ENCODE results near the gene SLC22A4. TPM values are rescaled to one million over a fixed set of nuclear protein-coding genes. Genes with fewer than 3 reads are reported as not detected.

Gene SLC22A4
- polyA plus RNA-seq, 1 donor from 2014 or later = 2.0 TPM

DNA sequence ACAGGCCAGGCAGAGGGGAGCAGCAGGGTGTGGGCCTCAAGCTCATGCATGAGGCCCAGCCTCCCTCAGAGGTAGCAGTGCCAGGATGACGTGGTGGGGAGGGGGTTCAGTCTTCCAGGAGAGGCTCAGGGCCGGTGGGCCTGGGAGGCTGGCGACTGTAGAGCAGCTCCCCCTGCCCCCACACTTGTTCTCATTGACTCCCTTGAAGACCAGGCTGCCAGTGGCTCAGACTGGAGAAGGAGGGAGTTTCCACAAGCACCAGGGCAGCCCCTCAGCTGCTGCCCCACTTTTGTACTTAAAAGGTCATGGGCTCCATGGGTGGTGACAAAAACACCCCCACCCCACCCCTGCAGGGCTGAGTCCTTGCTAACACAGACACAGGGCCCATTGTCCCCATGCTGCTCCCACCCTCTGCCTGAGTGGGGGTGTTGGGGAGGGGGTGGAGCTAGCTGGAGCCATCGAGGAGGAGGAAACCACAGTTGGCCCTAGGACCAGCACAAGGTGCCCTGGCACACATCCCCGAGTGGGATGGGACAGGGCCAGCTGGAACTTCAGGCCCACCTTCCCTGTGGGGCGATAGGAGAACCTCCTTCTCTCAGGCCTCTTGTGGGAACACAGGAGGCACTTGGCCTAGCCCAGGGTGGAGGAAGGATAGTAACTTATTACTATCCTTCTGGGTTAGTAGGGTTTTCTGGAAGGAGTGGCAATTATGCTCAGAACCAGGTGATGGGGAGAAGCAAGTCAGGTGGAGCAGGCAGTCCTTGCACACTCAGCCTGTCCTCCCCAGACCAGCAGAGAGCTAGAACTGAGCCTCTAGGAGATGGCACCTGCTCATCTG is 26.0 kb upstream of the SLC22A4 start:
- Histone ChIP-seq H3K9me3 (ENCODE audit: low read length) (no peaks in the 10 kb centered on the region), H3F3A (ENCODE audit: insufficient read depth, low read length, poor library complexity, severe bottlenecking) (no peaks in the 10 kb centered on the region), H3K27ac (ENCODE audit: low read length) (no peak overlapping the region), H3K4me3 (ENCODE audit: low read length) (no peak overlapping the region), H3K36me3 (ENCODE audit: insufficient read depth, low read length) (no peaks in the 10 kb centered on the region), H3K4me2 (ENCODE audit: low read length) (no peak overlapping the region), H3K27me3 (ENCODE audit: insufficient read depth, low read depth, low read length) (no peaks in the 10 kb centered on the region), H2AFZ (ENCODE audit: low read depth, low read length) (no peak overlapping the region), H4K20me1 (ENCODE audit: insufficient read depth) (no peaks in the 10 kb centered on the region), H3K79me2 (replicated peaks; ENCODE audit: insufficient read depth, low read length) (no peaks in the 10 kb centered on the region), H3K9me2 (ENCODE audit: insufficient read depth, low read length) (no peaks in the 10 kb centered on the region), H3K9ac (ENCODE audit: low read length) (no peak overlapping the region)
- TF ChIP-seq EZH2 (IDR thresholded peaks at IDR 0.05; ENCODE audit: borderline replicate concordance, insufficient read depth, low read length, poor library complexity, severe bottlenecking) (no peak), RAD21 (conservative IDR thresholded peaks at IDR 0.05) (no peak), EP300 (conservative IDR thresholded peaks at IDR 0.05; ENCODE audit: poor library complexity, severe bottlenecking) (no peak), SMC3 (conservative IDR thresholded peaks at IDR 0.05; ENCODE audit: poor library complexity) (no peak), POLR2AphosphoS5 (IDR thresholded peaks at IDR 0.05) (no peak), MXI1 (conservative IDR thresholded peaks at IDR 0.05; ENCODE audit: poor library complexity, severe bottlenecking) (no peak), TAF1 (IDR thresholded peaks at IDR 0.05; ENCODE audit: low read depth) (no peak)
- TF ChIP-seq, protein P1, sequence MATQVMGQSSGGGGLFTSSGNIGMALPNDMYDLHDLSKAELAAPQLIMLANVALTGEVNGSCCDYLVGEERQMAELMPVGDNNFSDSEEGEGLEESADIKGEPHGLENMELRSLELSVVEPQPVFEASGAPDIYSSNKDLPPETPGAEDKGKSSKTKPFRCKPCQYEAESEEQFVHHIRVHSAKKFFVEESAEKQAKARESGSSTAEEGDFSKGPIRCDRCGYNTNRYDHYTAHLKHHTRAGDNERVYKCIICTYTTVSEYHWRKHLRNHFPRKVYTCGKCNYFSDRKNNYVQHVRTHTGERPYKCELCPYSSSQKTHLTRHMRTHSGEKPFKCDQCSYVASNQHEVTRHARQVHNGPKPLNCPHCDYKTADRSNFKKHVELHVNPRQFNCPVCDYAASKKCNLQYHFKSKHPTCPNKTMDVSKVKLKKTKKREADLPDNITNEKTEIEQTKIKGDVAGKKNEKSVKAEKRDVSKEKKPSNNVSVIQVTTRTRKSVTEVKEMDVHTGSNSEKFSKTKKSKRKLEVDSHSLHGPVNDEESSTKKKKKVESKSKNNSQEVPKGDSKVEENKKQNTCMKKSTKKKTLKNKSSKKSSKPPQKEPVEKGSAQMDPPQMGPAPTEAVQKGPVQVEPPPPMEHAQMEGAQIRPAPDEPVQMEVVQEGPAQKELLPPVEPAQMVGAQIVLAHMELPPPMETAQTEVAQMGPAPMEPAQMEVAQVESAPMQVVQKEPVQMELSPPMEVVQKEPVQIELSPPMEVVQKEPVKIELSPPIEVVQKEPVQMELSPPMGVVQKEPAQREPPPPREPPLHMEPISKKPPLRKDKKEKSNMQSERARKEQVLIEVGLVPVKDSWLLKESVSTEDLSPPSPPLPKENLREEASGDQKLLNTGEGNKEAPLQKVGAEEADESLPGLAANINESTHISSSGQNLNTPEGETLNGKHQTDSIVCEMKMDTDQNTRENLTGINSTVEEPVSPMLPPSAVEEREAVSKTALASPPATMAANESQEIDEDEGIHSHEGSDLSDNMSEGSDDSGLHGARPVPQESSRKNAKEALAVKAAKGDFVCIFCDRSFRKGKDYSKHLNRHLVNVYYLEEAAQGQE (IDR thresholded peaks at IDR 0.05; ENCODE audit: borderline replicate concordance) = no peak
- TF ChIP-seq, protein P2, sequence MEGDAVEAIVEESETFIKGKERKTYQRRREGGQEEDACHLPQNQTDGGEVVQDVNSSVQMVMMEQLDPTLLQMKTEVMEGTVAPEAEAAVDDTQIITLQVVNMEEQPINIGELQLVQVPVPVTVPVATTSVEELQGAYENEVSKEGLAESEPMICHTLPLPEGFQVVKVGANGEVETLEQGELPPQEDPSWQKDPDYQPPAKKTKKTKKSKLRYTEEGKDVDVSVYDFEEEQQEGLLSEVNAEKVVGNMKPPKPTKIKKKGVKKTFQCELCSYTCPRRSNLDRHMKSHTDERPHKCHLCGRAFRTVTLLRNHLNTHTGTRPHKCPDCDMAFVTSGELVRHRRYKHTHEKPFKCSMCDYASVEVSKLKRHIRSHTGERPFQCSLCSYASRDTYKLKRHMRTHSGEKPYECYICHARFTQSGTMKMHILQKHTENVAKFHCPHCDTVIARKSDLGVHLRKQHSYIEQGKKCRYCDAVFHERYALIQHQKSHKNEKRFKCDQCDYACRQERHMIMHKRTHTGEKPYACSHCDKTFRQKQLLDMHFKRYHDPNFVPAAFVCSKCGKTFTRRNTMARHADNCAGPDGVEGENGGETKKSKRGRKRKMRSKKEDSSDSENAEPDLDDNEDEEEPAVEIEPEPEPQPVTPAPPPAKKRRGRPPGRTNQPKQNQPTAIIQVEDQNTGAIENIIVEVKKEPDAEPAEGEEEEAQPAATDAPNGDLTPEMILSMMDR (IDR thresholded peaks at IDR 0.05; ENCODE audit: poor library complexity, severe bottlenecking) = no peak

DNA sequence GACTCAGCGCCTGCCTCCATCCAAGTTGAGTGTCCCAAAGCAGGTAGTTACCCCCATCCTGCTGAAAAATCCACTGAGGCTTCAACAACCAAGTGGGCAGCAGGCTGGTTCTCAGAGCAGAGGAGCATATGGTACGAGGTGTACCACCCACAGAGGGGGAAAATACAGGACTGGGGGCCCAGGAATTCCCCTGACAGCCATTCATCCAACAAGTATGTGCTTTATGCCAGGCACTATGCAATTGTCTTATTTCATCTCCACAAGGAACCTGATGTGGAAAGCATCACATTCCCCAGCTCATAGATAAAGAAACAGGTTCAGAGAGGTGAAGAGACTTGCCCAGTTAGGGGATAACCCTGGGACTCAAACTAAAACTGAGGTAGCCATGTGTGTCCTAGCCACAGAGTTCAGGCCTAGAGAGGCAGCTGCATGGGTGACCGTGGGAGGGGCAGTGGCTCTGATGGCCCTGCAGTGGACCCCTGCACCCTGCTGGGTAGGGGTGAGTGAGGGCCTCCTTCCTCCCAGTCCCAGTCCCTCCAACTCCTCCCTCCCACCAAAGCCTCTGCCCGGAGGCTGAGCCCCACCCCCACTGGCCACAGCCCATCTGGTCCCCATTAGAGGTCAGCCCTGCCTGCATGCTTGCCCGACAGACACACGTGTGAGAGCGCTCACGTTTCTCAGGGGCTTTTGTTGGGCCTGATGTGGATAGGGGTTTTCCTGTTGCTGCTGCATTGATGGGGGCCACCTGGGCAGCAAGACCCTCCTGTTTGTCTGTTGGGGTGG is 25.2 kb upstream of the SLC22A4 start:
- Histone ChIP-seq H4K20me1 (ENCODE audit: insufficient read depth) (no peaks in the 10 kb centered on the region), H3K27ac (ENCODE audit: low read length) (no peak overlapping the region), H3K9me3 (ENCODE audit: low read length) (no peaks in the 10 kb centered on the region), H3K27me3 (ENCODE audit: insufficient read depth, low read depth, low read length) (no peaks in the 10 kb centered on the region), H3K36me3 (ENCODE audit: insufficient read depth, low read length) (no peaks in the 10 kb centered on the region), H3K9me2 (ENCODE audit: insufficient read depth, low read length) (no peaks in the 10 kb centered on the region), H3K79me2 (replicated peaks; ENCODE audit: insufficient read depth, low read length) (no peaks in the 10 kb centered on the region), H2AFZ (ENCODE audit: low read depth, low read length) (no peak overlapping the region), H3K4me2 (ENCODE audit: low read length) (no peak overlapping the region), H3K9ac (ENCODE audit: low read length) (no peak overlapping the region), H3K4me3 (ENCODE audit: low read length) (no peak overlapping the region), H3F3A (ENCODE audit: insufficient read depth, low read length, poor library complexity, severe bottlenecking) (no peaks in the 10 kb centered on the region)
- TF ChIP-seq TAF1 (IDR thresholded peaks at IDR 0.05; ENCODE audit: low read depth) = no peak
